K562 (cell line): ENCODE measurements around the gene ATG14. TPM values are rescaled to one million over a fixed set of nuclear protein-coding genes. Genes with fewer than 3 reads are reported as not detected.

Source experiments
- ASH1L ChIP-seq: fragments of 450-650 bp; IDR thresholded peaks from 2 replicates; pipeline ENCODE4 v1.6.1; 2018; ENCODE audit warnings: borderline replicate concordance, mild to moderate bottlenecking, low read depth; ENCODE audit not compliant: partially characterized antibody
- CBFA2T3 ChIP-seq: fragments of 450-650 bp; IDR thresholded peaks from 2 replicates; pipeline ENCODE4 v1.6.1; 2017
- CREM ChIP-seq: IDR thresholded peaks from 2 replicates; pipeline ENCODE4 v1.6.1; 2014; ENCODE audit warnings: antibody characterized with exemption, low read depth
- DPF2 ChIP-seq: fragments of 450-650 bp; IDR thresholded peaks from 2 replicates; pipeline ENCODE4 v1.6.1; 2016
- ELF4 ChIP-seq: fragments of 450-650 bp; formaldehyde crosslinking; IDR thresholded peaks from 2 replicates; pipeline ENCODE4 v1.4.0; 2022; ENCODE audit warnings: missing genetic modification characterization
- RAD21 ChIP-seq, 2 experiments: fragments of 250-450 bp in 1 of 2; fragments of 450-650 bp in 1 of 2; sonication (Bioruptor Pico) in 1 of 2; formaldehyde crosslinking in 1 of 2; IDR thresholded peaks in 1 of 2; conservative IDR thresholded peaks in 1 of 2; 2 replicates each; pipeline versions ENCODE4 v1.4.0 to v1.8.0; 2020 to 2022; ENCODE audit warnings: mild to moderate bottlenecking in 2 of 2, moderate library complexity in 1 of 2
- SMARCA4 ChIP-seq: fragments of 450-650 bp; IDR thresholded peaks from 2 replicates; pipeline ENCODE4 v1.6.1; 2016
- SMARCE1 ChIP-seq: fragments of 450-650 bp; IDR thresholded peaks from 2 replicates; pipeline ENCODE4 v1.7.1; 2016; ENCODE audit warnings: mild to moderate bottlenecking
- SOX6 ChIP-seq: fragments of 450-650 bp; IDR thresholded peaks from 2 replicates; pipeline ENCODE4 v1.6.1; 2014; ENCODE audit warnings: mild to moderate bottlenecking
- TCF3 ChIP-seq: sonication (generic); formaldehyde crosslinking; IDR thresholded peaks from 2 replicates; pipeline ENCODE4 v1.4.0; 2020; ENCODE audit warnings: mild to moderate bottlenecking, missing genetic modification reagents
- TFAP4 ChIP-seq: sonication (generic); formaldehyde crosslinking; IDR thresholded peaks from 2 replicates; pipeline ENCODE4 v1.8.0; 2022; ENCODE audit warnings: missing genetic modification reagents, mild to moderate bottlenecking, moderate library complexity, borderline replicate concordance
- polyA plus RNA-seq, 8 experiments: library from polyadenylated mRNA; depleted of rRNA in 4 of 8; stranded (reverse) in 5 of 8; unstranded in 3 of 8; fragments of >200 nt; fragmentation: Nextera tagmentation in 2 of 8; fragmentation: Illumina TruSeq in 1 of 8; extraction: Ambion mirVana in 2 of 8; extraction: Trizol in 1 of 8; gene quantifications; 2 replicates each; pipeline versions ENCODE4 v1.2.1 to v1.2.3, GENCODE V29; 2011 to 2014; ENCODE audit warnings: inconsistent platforms in 1 of 8, missing spikeins in 1 of 8
- total RNA-seq, 7 experiments: library from RNA; depleted of rRNA in 6 of 7; stranded (reverse); fragments of >200 nt in 6 of 7; fragmentation: Illumina TruSeq in 2 of 7; extraction: Trizol in 2 of 7; gene quantifications; 2 replicates each; pipeline versions ENCODE4 v1.2.1 to v1.2.3, GENCODE V29; 2011 to 2021; ENCODE audit warnings: low replicate concordance in 1 of 7

The ATG14 gene
- total and polyA plus RNA-seq, 9 of the 15 experiments (the other 6 are each of a cell fraction or from before 2014, with no cell fraction given), result 0.55 to 4.2 (median 3.5) TPM

GRCh38 chr14:55332654-55333570 is 78.7 kb downstream of the ATG14 start (continued):
- TF ChIP-seq SMARCA4 (peak; percentile 31; the same call in 1 of the 2 replicates), TCF3 (CRISPR knock-in tag) (peak; percentile 78), SMARCE1 (0 out of 2 replicates have a peak, but pooled peaks have one; percentile 15), ELF4 (CRISPR knock-in tag) (no peak), TFAP4 (CRISPR knock-in tag) (peak; percentile 47; the same call in 1 of the 2 replicates), SOX6 (peak; percentile 29; the same call in 1 of the 2 replicates), CBFA2T3 (peak; percentile 69), CREM (no peak), RAD21 (CRISPR knock-in tag; conservative IDR thresholded peaks at IDR 0.05 in 1 of 2, IDR thresholded peaks at IDR 0.05 in 1 of 2) (0 out of 4 replicates have a peak, but pooled peaks of 1 of the 2 experiments have one; percentile 3), DPF2 (0 out of 2 replicates have a peak, but pooled peaks have one; percentile 23), ASH1L (no peak)
- TF ChIP-seq, all 486 proteins: peak for 16
